ENCODE data around the gene PPP1R12C.

Gene PPP1R12C

GRCh38 chr19:55098716-55099556 is 18.5 kb downstream of the PPP1R12C start:
- no peak for DNase-seq (ENCODE audit: low read depth)
- no peak for TF ChIP-seq CTCF (IDR thresholded peaks at IDR 0.05; ENCODE audit: low read length, missing control alignments)
- no peak overlapping the region for H3K4me3 ChIP-seq (replicated peaks; ENCODE audit: low read depth, low read length)

- no peak overlapping the region for H3K4me3 ChIP-seq (replicated peaks; ENCODE audit: low read depth, low read length)
- TF ChIP-seq CTCF (IDR thresholded peaks at IDR 0.05; ENCODE audit: low read length, missing control alignments): no peak
- no peak for DNase-seq (ENCODE audit: low read depth)
These were observed 19.3 kb downstream of the PPP1R12C start for GRCh38 chr19:55097864-55098715.

GRCh38 chr19:55096061-55096701 is 21.3 kb downstream of the PPP1R12C start:
- no peak overlapping the region for H3K4me3 ChIP-seq (replicated peaks; ENCODE audit: low read depth, low read length)
- no peak for TF ChIP-seq CTCF (IDR thresholded peaks at IDR 0.05; ENCODE audit: low read length, missing control alignments)
- no peak for DNase-seq (ENCODE audit: low read depth)

GRCh38 chr19:55095260-55096060 is 22.0 kb downstream of the PPP1R12C start:
- no peak for TF ChIP-seq CTCF (IDR thresholded peaks at IDR 0.05; ENCODE audit: low read length, missing control alignments)
- H3K4me3 ChIP-seq (replicated peaks; ENCODE audit: low read depth, low read length): no peak overlapping the region
- no peak for DNase-seq (ENCODE audit: low read depth)

- DNase-seq (ENCODE audit: low read depth): no peak
- TF ChIP-seq CTCF (IDR thresholded peaks at IDR 0.05; ENCODE audit: low read length, missing control alignments): no peak
- H3K4me3 ChIP-seq (replicated peaks; ENCODE audit: low read depth, low read length): no peak overlapping the region
These were observed 22.8 kb downstream of the PPP1R12C start for GRCh38 chr19:55094456-55095259.
